Measurements from ENCODE around the gene GNAO1. TPM values are rescaled to one million over a fixed set of nuclear protein-coding genes. Genes with fewer than 3 reads are reported as not detected.

The GNAO1 gene
- total and polyA plus RNA-seq, 8 donors, result 1.2 to 13.4 (median 4.8) TPM

DNA sequence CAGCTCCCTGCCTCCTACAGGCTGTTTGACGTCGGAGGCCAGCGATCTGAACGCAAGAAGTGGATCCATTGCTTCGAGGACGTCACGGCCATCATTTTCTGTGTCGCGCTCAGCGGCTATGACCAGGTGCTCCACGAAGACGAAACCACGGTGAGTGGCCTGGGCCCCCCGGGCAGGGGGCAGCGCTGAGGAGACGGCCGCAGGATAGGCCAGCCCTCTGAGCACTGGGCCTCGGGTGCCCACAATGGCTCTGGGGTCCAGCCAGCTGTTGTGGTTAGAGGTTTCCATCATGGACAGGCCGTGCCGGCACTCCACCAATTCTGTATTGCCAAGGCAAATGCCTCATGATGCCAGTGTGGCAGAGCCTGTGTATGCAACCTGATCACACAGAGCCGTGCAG is 145.4 kb downstream of the GNAO1 start:
- DNase-seq (peak in 1 of 6 donors; percentile 42), ATAC-seq (no peak), FAIRE-seq (no peak)
- Histone ChIP-seq H3K27me3 (no peaks in the 10 kb centered on the region), H3K4me1 (no peaks in the 10 kb centered on the region), H3K9me3 (no peaks in the 10 kb centered on the region), H3K36me3 (no peaks in the 10 kb centered on the region), H3K27ac (no peak overlapping the region), H3K4me3 (no peak overlapping the region)
- intact Hi-C loops (cut with DNase I), result no loop called here
- TF ChIP-seq CTCF (IDR thresholded peaks at IDR 0.05), result no peak
- WGBS, 2 donors, result 79 to 87% methylated on average over 21 of the region's 21 CpGs

DNA sequence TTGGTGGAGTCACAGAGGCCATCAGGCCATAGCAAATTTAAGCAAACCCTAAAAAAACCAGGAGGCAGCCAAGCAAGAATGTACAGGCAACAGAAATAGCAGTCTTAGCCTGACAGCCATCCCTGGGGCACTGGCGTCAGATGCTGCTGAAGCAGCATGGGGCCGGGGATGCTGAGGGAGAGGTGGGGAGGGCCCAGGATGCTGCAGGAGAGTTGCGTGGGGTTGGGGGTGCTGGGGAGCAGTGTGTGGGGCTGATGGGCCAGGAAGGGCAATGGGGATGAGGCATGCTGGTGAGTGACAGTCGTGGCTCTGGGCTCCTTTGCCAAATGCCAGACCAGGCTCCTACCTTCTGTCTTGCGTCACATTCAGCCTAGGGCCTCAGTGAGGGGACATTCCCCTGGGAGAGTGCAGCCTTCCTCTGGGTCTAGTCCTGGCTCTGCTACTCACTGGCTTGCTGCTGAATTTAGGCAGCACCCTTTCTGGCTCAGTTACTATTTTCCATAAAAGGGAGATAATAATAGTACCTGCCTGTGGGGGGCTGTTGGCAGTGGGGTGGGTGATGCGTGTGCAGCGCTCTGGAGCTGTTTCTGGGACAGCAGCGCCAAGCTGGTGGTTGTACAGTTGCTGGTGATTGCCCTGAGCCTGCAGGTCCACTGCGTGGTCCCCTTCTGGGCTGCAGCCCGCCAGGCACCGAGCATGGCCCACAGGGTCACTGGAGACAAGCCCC is 146.0 kb downstream of the GNAO1 start:
- 84 to 90% methylated on average over 11 of the region's 11 CpGs for WGBS, 2 donors

DNA sequence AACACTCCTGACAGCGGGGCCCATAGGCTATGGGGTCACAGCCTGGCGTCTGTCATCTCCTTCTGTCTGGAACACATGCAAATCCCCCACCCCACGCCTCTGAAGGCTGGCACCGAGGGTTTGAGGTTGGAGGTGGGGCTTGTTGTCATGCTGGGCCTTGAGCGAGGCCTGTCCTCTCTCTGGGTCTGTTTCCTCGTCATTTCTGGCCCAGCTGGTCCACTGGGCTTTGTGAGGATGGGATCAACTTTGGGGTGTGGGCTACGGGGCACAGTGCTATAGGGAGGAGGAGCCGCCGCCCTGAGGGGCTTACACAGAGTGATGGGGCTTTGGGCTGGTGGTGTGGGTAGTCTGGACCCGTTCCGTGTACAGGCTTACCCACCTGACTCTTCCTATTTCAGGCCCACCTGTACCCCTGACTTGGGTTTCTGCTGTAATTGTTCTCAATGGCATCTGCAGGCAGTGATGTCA is 146.6 kb downstream of the GNAO1 start:
- Histone ChIP-seq H3K4me3 (no peak overlapping the region), H3K36me3 (no peaks in the 10 kb centered on the region), H3K4me1 (no peaks in the 10 kb centered on the region), H3K27me3 (no peaks in the 10 kb centered on the region), H3K27ac (no peak overlapping the region), H3K9me3 (no peaks in the 10 kb centered on the region)
- DNase-seq (peak in 2 of 6 donors; percentile 3 to 56), FAIRE-seq (no peak), ATAC-seq (no peak)
- no peak for TF ChIP-seq CTCF (IDR thresholded peaks at IDR 0.05)
- intact Hi-C loops (cut with DNase I), result no loop called here
- 79 to 83% methylated on average over 11 of the region's 11 CpGs for WGBS, 2 donors

More for the DNA sequence above, 146.0 kb downstream of the GNAO1 start:
- no peaks in the 10 kb centered on the region for H3K4me1 ChIP-seq
- no peak for TF ChIP-seq CTCF (IDR thresholded peaks at IDR 0.05)
- ATAC-seq (no peak), DNase-seq (peak in 1 of 6 donors; percentile 24), FAIRE-seq (no peak)
- H3K27ac ChIP-seq, result no peak overlapping the region
- H3K9me3 ChIP-seq, result no peaks in the 10 kb centered on the region
- intact Hi-C loops (cut with DNase I), result no loop called here
- no peaks in the 10 kb centered on the region for H3K27me3 ChIP-seq
- no peaks in the 10 kb centered on the region for H3K36me3 ChIP-seq
- no peak overlapping the region for H3K4me3 ChIP-seq

GRCh38 chr16:56338566-56339318 is 147.5 kb downstream of the GNAO1 start:
- Histone ChIP-seq H3K4me3 (no peak overlapping the region), H3K4me1 (no peaks in the 10 kb centered on the region), H3K27me3 (no peaks in the 10 kb centered on the region), H3K27ac (no peak overlapping the region), H3K36me3 (no peaks in the 10 kb centered on the region), H3K9me3 (no peaks in the 10 kb centered on the region)
- 75 to 76% methylated on average over 17 of the region's 17 CpGs for WGBS, 2 donors
- FAIRE-seq (no peak), DNase-seq (peak in 2 of 6 donors; percentile 21 to 34), ATAC-seq (no peak)
- TF ChIP-seq CTCF (IDR thresholded peaks at IDR 0.05), result no peak
- intact Hi-C loops (cut with DNase I), result no loop called here
